ENCODE measurements around the gene UBE2G2. TPM values are rescaled to one million over a fixed set of nuclear protein-coding genes. Genes with fewer than 3 reads are reported as not detected.

The UBE2G2 gene
- total RNA-seq, 1 experiment from 2014 or later, result 121 TPM

GRCh38 chr21:44773291-44773932, 28.2 kb downstream of the UBE2G2 start:
- no CpG with 5 or more reads among the region's 20 CpGs for WGBS (ENCODE audit: extremely low coverage, insufficient read length, low lambda C conversion rate)
- no peak overlapping the region for H3K9ac ChIP-seq (ENCODE audit: extremely low read depth, insufficient read length, low read length)
- H3K79me1 ChIP-seq (ENCODE audit: insufficient read depth, low read depth, low read length, poor library complexity, severe bottlenecking), result no peaks in the 10 kb centered on the region
- peaks cover 42 to 83% (median 69%) of the 10 kb centered on the region in 3 experiments for H3K36me3 Mint-ChIP-seq (ENCODE audit: insufficient read depth in 1 of 3, low read depth in 3 of 3)
- H2BK120ac ChIP-seq (ENCODE audit: low read depth, low read length, poor library complexity, severe bottlenecking), result no peak overlapping the region
- H4K20me1 ChIP-seq (ENCODE audit: control insufficient read depth, insufficient read depth, insufficient read length), result no peaks in the 10 kb centered on the region
- H3K79me2 ChIP-seq (ENCODE audit: insufficient read depth, low read length), result no peaks in the 10 kb centered on the region
- H3K4ac ChIP-seq (ENCODE audit: low read depth, low read length), result no peak overlapping the region
- H3K14ac ChIP-seq (ENCODE audit: insufficient read depth, low read length), result no peak overlapping the region
- TF ChIP-seq CTCF (conservative IDR thresholded peaks at IDR 0.05), result no peak
- no peak overlapping the region for H3T11ph ChIP-seq (ENCODE audit: low read length)
- H2BK5ac ChIP-seq (ENCODE audit: insufficient read length, low read length), result no peak overlapping the region
- no peak overlapping the region for H2BK15ac ChIP-seq (ENCODE audit: low read depth, low read length)
- no peak overlapping the region for H2AFZ ChIP-seq (ENCODE audit: low read length)
- no peaks in the 10 kb centered on the region for H3K9me3 ChIP-seq (ENCODE audit: control insufficient read depth, low read depth, low read length)
- no peak overlapping the region for H3K56ac ChIP-seq (ENCODE audit: insufficient read length, low read depth, low read length)
- no peaks in the 10 kb centered on the region for H3K27me3 ChIP-seq (ENCODE audit: insufficient read depth, low read length)
- H4K91ac ChIP-seq (ENCODE audit: insufficient read length, low read depth, low read length), result no peak overlapping the region
- H3K18ac ChIP-seq (ENCODE audit: insufficient read length, low read depth, low read length), result no peak overlapping the region
- no peak overlapping the region for H3K27ac ChIP-seq (ENCODE audit: insufficient read length, low read depth, low read length)
- H2BK12ac ChIP-seq (ENCODE audit: insufficient read length, low read depth, low read length), result no peak overlapping the region
- no peaks in the 10 kb centered on the region for H3K9me3 Mint-ChIP-seq
- H3K27ac Mint-ChIP-seq, result no peak overlapping the region
- no peak overlapping the region for H4K5ac ChIP-seq (ENCODE audit: insufficient read length, low read depth, low read length)
- no peaks in the 10 kb centered on the region for H3K27me3 Mint-ChIP-seq (ENCODE audit: low read depth)
- no peaks in the 10 kb centered on the region for H3K23me2 ChIP-seq (ENCODE audit: insufficient read length, low read depth, low read length, poor library complexity, severe bottlenecking)
- H4K8ac ChIP-seq (replicated peaks; ENCODE audit: insufficient read length, low read depth, low read length), result no peak overlapping the region
- peaks cover 11 to 14% of the 10 kb centered on the region in 2 experiments for H3K4me1 Mint-ChIP-seq
- DNase-seq, result no peak
- no peak overlapping the region for H3K4me3 Mint-ChIP-seq
- no peak overlapping the region for H3K23ac ChIP-seq (ENCODE audit: insufficient read length, low read depth, low read length)
- no peak overlapping the region for H2AK5ac ChIP-seq (ENCODE audit: insufficient read length, low read length)
- H3K4me2 ChIP-seq (ENCODE audit: insufficient read depth, insufficient read length, low read length), result no peak overlapping the region
- H3K4me1 ChIP-seq (ENCODE audit: insufficient read depth, low read length), result no peaks in the 10 kb centered on the region; the same call in 1 of the 2 replicates
- no peak overlapping the region for H2BK20ac ChIP-seq (ENCODE audit: low read depth, low read length, poor library complexity, severe bottlenecking)

All from H9 (cell line).